NCI-H2171 treated with DMSO at 0.1 percent for 48 hours (cell line): Measurements from ENCODE around the gene CYSTM1.
"Not testable (repeated sequence)": the region's sequence is repeated elsewhere in the genome, so short reads cannot be mapped to it uniquely, and the experiment has no call there.

Source experiments
- DNase-seq: peaks from one replicate; lab custom pipeline; 2025; lab: John Stamatoyannopoulos, UW

CYSTM1 gene

GRCh38 chr5:140178086-140178410, 3.1 kb downstream of the CYSTM1 start:
- no peak for DNase-seq

GRCh38 chr5:140178482-140179116, 3.6 kb downstream of the CYSTM1 start:
- no peak for DNase-seq

- no peak for DNase-seq
These were observed 6.1 kb downstream of the CYSTM1 start for GRCh38 chr5:140181002-140181483.

GRCh38 chr5:140181525-140181924, 6.5 kb downstream of the CYSTM1 start:
- DNase-seq, result no peak

GRCh38 chr5:140182075-140182711, 7.2 kb downstream of the CYSTM1 start:
- peak; percentile 0 for DNase-seq

GRCh38 chr5:140182803-140183367, 7.9 kb downstream of the CYSTM1 start:
- DNase-seq, result no peak

- no peak for DNase-seq
These were observed 10.4 kb downstream of the CYSTM1 start for GRCh38 chr5:140185409-140185808.

GRCh38 chr5:140186267-140186671, 11.3 kb downstream of the CYSTM1 start:
- no peak for DNase-seq

GRCh38 chr5:140189253-140189652, 14.3 kb downstream of the CYSTM1 start:
- no peak for DNase-seq

- no peak for DNase-seq
These were observed 15.2 kb downstream of the CYSTM1 start for GRCh38 chr5:140189977-140190871.

GRCh38 chr5:140190872-140191218, 15.9 kb downstream of the CYSTM1 start:
- no peak for DNase-seq

GRCh38 chr5:140192715-140193430, 17.9 kb downstream of the CYSTM1 start:
- no peak for DNase-seq

GRCh38 chr5:140194662-140195061, 19.7 kb downstream of the CYSTM1 start:
- no peak for DNase-seq

- DNase-seq, result no peak
These were observed 21.3 kb downstream of the CYSTM1 start for GRCh38 chr5:140196115-140196814.

- DNase-seq, result no peak
These were observed 22.0 kb downstream of the CYSTM1 start for GRCh38 chr5:140197023-140197422.

GRCh38 chr5:140198915-140199314, 23.9 kb downstream of the CYSTM1 start:
- not testable (repeated sequence) for DNase-seq

GRCh38 chr5:140202078-140202477, 27.1 kb downstream of the CYSTM1 start:
- DNase-seq, result no peak

GRCh38 chr5:140202610-140203009, 27.6 kb downstream of the CYSTM1 start:
- DNase-seq, result no peak

- DNase-seq, result no peak
These were observed 30.2 kb downstream of the CYSTM1 start for GRCh38 chr5:140205216-140205615.

GRCh38 chr5:140205952-140206351, 31.0 kb downstream of the CYSTM1 start:
- DNase-seq, result no peak

- DNase-seq, result no peak
These were observed 32.4 kb downstream of the CYSTM1 start for GRCh38 chr5:140207250-140207964.
